Hepatocyte (in vitro differentiated cells): ENCODE data around the gene APBB3. TPM values are rescaled to one million over a fixed set of nuclear protein-coding genes. Genes with fewer than 3 reads are reported as not detected.

Source experiments
- DNase-seq: peaks from one replicate; pipeline ENCODE4 v3.0.0-alpha.2; 2016; ENCODE audit warnings: low spot score
- H2AFZ ChIP-seq: fragments of 200-600 bp; sonication (generic); 2 replicates; pipeline ENCODE4 v1.6.0; 2016; ENCODE audit warnings: antibody characterized with exemption, mild to moderate bottlenecking
- H3K27ac ChIP-seq: fragments of 200-600 bp; sonication (generic); 2 replicates; pipeline ENCODE4 v1.5.1; 2016; ENCODE audit warnings: mild to moderate bottlenecking
- H3K27me3 ChIP-seq: fragments of 200-600 bp; sonication (generic); 2 replicates; pipeline ENCODE4 v1.6.1; 2016
- H3K36me3 ChIP-seq: fragments of 200-600 bp; sonication (generic); replicated peaks from 2 replicates; pipeline ENCODE4 v1.5.1; 2016; ENCODE audit warnings: low read depth; ENCODE audit not compliant: insufficient read depth
- H3K4me1 ChIP-seq: fragments of 200-600 bp; sonication (generic); 2 replicates; pipeline ENCODE4 v1.5.1; 2016; ENCODE audit warnings: mild to moderate bottlenecking, moderate library complexity; ENCODE audit not compliant: insufficient read depth
- H3K4me2 ChIP-seq: fragments of 200-600 bp; sonication (generic); 2 replicates; pipeline ENCODE4 v1.6.0; 2016
- H3K4me3 ChIP-seq: fragments of 200-600 bp; sonication (generic); 2 replicates; pipeline ENCODE4 v1.5.1; 2016; ENCODE audit warnings: mild to moderate bottlenecking
- H3K79me2 ChIP-seq: fragments of 200-600 bp; sonication (generic); 2 replicates; pipeline ENCODE4 v1.6.0; 2017; ENCODE audit warnings: mild to moderate bottlenecking
- H3K9me2 ChIP-seq: fragments of 200-600 bp; sonication (generic); replicated peaks from 2 replicates; pipeline ENCODE4 v1.6.0; 2017; ENCODE audit warnings: mild to moderate bottlenecking; ENCODE audit not compliant: insufficient read depth
- H3K9me3 ChIP-seq: fragments of 200-600 bp; sonication (generic); 2 replicates; pipeline ENCODE4 v1.5.1; 2016; ENCODE audit warnings: low read depth, mild to moderate bottlenecking
- H4K20me1 ChIP-seq: fragments of 200-600 bp; sonication (generic); 2 replicates; pipeline ENCODE4 v1.6.0; 2016; ENCODE audit warnings: mild to moderate bottlenecking; ENCODE audit not compliant: insufficient read depth, poor library complexity, severe bottlenecking
- EZH2 ChIP-seq: fragments of 200-600 bp; sonication (generic); IDR thresholded peaks from 2 replicates; pipeline ENCODE4 v1.6.1; 2016; ENCODE audit warnings: antibody characterized with exemption, mild to moderate bottlenecking, borderline replicate concordance
- EZH2phosphoT487 ChIP-seq: fragments of 200-600 bp; sonication (generic); IDR thresholded peaks from one replicate; pipeline ENCODE4 v1.6.1; 2018; ENCODE audit warnings: antibody characterized with exemption, mild to moderate bottlenecking, low read depth, moderate library complexity; ENCODE audit not compliant: unreplicated experiment, severe bottlenecking
- WGBS: methylation state at CpG from one replicate; pipeline ENCODE4 v1.1.6; 2016; ENCODE audit warnings: low lambda C conversion rate; ENCODE audit errors: missing lambda C conversion rate; 5-methylcytosine and 5-hydroxymethylcytosine counted together
- polyA plus RNA-seq: library from polyadenylated mRNA; unstranded; fragments of >200 nt; fragmentation: Nextera tagmentation; extraction: Ambion mirVana; gene quantifications from 2 replicates; pipeline ENCODE4 v1.2.1, GENCODE V29; 2016
- total RNA-seq: library from RNA; depleted of rRNA; stranded (reverse); fragments of >200 nt; gene quantifications from 2 replicates; pipeline ENCODE4 v1.2.3, GENCODE V29; 2014
- TF ChIP-seq, protein P1 (sequence below): fragments of 200-600 bp; sonication (generic); IDR thresholded peaks from 2 replicates; pipeline ENCODE4 v1.5.1; 2016; ENCODE audit warnings: antibody characterized with exemption, mild to moderate bottlenecking; ENCODE audit not compliant: poor library complexity

Gene APBB3
- total and polyA plus RNA-seq, 2 experiments from 2014 or later = 19.5 to 41.5 TPM

DNA sequence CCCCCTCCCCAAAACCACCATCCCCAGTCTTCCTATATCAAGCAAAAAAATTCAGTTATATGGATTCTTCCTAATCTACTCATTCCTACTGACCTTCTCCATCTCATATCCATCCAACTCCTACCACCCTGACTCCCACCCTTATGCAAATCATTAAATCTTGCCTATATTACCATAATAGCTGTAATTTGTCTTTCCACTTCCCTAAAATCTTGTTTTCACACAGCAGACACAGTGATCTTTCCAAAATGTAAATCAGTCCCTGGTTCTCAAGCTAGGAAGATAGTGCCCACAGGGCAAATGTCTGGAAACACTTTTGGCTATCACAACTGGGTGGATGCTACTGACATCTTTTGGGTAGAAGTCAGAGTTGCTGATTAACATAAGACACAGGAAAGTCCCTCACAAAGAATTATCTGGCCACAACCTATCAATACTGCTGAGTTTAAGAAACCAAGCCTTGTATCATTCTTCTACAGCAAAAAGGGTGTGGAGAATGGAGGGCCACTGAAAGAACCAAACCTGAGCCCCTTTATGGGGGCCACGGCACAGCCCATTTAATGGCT, 8.6 kb downstream of the APBB3 start:
- H3K36me3 ChIP-seq = no peaks in the 10 kb centered on the region
- DNase-seq = no peak
- H3K27ac ChIP-seq = peak overlapping the region; percentile 21
- no peaks in the 10 kb centered on the region for H3K9me3 ChIP-seq
- H3K4me1 ChIP-seq = peaks cover 12% of the 10 kb centered on the region
- peaks cover 48% of the 10 kb centered on the region for H3K79me2 ChIP-seq
- no peak overlapping the region for H2AFZ ChIP-seq
- TF ChIP-seq, protein P1, sequence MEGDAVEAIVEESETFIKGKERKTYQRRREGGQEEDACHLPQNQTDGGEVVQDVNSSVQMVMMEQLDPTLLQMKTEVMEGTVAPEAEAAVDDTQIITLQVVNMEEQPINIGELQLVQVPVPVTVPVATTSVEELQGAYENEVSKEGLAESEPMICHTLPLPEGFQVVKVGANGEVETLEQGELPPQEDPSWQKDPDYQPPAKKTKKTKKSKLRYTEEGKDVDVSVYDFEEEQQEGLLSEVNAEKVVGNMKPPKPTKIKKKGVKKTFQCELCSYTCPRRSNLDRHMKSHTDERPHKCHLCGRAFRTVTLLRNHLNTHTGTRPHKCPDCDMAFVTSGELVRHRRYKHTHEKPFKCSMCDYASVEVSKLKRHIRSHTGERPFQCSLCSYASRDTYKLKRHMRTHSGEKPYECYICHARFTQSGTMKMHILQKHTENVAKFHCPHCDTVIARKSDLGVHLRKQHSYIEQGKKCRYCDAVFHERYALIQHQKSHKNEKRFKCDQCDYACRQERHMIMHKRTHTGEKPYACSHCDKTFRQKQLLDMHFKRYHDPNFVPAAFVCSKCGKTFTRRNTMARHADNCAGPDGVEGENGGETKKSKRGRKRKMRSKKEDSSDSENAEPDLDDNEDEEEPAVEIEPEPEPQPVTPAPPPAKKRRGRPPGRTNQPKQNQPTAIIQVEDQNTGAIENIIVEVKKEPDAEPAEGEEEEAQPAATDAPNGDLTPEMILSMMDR = no peak
- no peak for TF ChIP-seq EZH2phosphoT487
- TF ChIP-seq EZH2 = no peak
- peaks cover 5% of the 10 kb centered on the region for H4K20me1 ChIP-seq
- no peaks in the 10 kb centered on the region for H3K27me3 ChIP-seq
- H3K4me2 ChIP-seq = peak overlapping the region; percentile 80
- WGBS = 87% methylated on average over 1 of the region's 1 CpG
- no peaks in the 10 kb centered on the region for H3K9me2 ChIP-seq
- H3K4me3 ChIP-seq = no peak overlapping the region

DNA sequence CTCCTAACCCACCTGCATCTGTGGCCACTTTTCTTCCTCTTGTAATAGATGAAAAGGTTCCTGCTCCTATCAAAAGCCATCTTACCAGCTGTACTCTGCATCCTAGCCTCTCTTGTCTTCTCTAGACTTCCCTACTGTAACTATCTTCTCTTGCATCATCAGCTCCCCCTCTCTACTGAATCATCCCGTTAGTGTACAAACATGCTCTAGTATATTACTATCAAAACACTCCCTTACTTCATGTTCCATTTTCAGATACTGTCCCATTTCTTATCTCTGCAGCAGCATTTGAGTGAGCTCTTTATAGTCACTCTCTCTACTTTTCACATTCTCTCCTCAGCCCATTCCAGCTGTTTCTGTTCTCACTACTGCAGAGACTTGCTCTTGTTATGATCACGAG, 9.9 kb downstream of the APBB3 start:
- Histone ChIP-seq H3K4me2 (no peak overlapping the region), H3K9me2 (no peaks in the 10 kb centered on the region), H3K79me2 (peaks cover 48% of the 10 kb centered on the region), H3K27ac (no peak overlapping the region), H4K20me1 (peaks cover 5% of the 10 kb centered on the region), H3K4me3 (no peak overlapping the region), H3K27me3 (no peaks in the 10 kb centered on the region), H2AFZ (no peak overlapping the region), H3K36me3 (no peaks in the 10 kb centered on the region), H3K4me1 (peaks cover 12% of the 10 kb centered on the region), H3K9me3 (no peaks in the 10 kb centered on the region)
- no peak for DNase-seq
- WGBS = 69% methylated on average over 2 of the region's 2 CpGs
- TF ChIP-seq EZH2phosphoT487 (no peak), EZH2 (no peak)

DNA sequence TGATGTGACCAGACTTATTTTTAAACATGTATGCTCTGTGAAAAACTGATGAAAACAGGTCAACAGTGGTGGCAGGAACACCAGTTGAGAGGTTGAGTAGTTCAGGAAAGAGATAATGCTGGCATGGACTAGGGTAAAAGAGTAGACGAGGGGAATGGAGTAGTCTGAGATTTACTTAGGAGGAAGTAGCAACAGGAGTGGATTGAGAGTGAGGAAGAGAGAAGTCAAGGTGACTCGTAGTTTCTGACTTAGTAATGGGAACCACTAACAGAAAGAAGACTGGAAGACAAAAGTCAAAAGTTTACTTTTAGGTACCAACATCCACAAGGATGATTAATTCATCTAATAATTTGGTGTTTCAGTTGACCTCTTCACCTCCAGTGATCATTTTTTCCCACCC, 10.7 kb downstream of the APBB3 start:
- DNase-seq = no peak
- TF ChIP-seq, protein P1 = no peak
- TF ChIP-seq EZH2phosphoT487 (no peak), EZH2 (no peak)
- Histone ChIP-seq H2AFZ (no peak overlapping the region), H3K79me2 (peaks cover 48% of the 10 kb centered on the region), H3K27me3 (no peaks in the 10 kb centered on the region), H3K4me3 (no peak overlapping the region), H3K4me2 (no peak overlapping the region), H3K4me1 (peaks cover 18% of the 10 kb centered on the region), H3K9me2 (no peaks in the 10 kb centered on the region), H3K36me3 (no peaks in the 10 kb centered on the region), H3K27ac (no peak overlapping the region), H3K9me3 (no peaks in the 10 kb centered on the region), H4K20me1 (peaks cover 5% of the 10 kb centered on the region)
- 94% methylated on average over 2 of the region's 2 CpGs for WGBS

DNA sequence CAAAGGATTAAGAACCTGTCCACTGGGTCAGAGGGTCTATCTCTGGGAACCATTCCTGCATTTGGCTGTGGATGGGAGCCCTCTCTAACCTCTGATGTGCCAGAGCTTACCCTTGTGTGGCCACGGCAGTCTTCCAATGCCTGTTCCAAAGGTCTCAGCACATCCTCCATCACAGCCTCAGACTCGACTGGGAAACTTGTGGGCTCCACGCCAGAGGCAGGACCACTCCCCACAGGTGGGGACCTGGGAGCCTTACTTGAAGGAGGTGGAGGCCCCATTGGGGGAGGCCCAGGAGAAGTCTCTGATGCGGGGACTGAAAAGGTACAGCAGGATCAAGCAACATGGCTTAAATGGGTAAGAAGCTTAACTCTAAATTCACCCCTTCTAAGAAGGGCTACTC, 12.5 kb downstream of the APBB3 start:
- Histone ChIP-seq H3K27ac (no peak overlapping the region), H2AFZ (no peak overlapping the region), H3K4me1 (peaks cover 25% of the 10 kb centered on the region), H4K20me1 (peaks cover 5% of the 10 kb centered on the region), H3K9me2 (no peaks in the 10 kb centered on the region), H3K36me3 (no peaks in the 10 kb centered on the region), H3K27me3 (no peaks in the 10 kb centered on the region), H3K9me3 (no peaks in the 10 kb centered on the region), H3K4me3 (no peak overlapping the region), H3K4me2 (no peak overlapping the region), H3K79me2 (peaks cover 46% of the 10 kb centered on the region)
- no peak for DNase-seq
- 96% methylated on average over 4 of the region's 4 CpGs for WGBS
- TF ChIP-seq, protein P1 = no peak
- TF ChIP-seq EZH2phosphoT487 (no peak), EZH2 (no peak)
